SK-N-SH treated with all-trans-retinoic acid at 6 μM for 48 hours (cell line): Measurements from ENCODE around the gene PCDH9.

Experiments
- ATAC-seq: fragments of 200-7000 bp; cut with Tn5 transposase; 3 replicates; pipeline ENCODE4 v1.9.1; 2020; ENCODE audit warnings: mild to moderate bottlenecking, moderate library complexity
- ARNTL ChIP-seq: fragments of 450-650 bp; formaldehyde crosslinking; IDR thresholded peaks from 2 replicates; pipeline ENCODE4 v1.5.0; 2020; ENCODE audit warnings: low read depth, mild to moderate bottlenecking, moderate library complexity, borderline replicate concordance
- BACH2 ChIP-seq: fragments of 250-450 bp; sonication (Bioruptor Pico); IDR thresholded peaks from 2 replicates; pipeline ENCODE4 v1.9.0; 2021; ENCODE audit warnings: mild to moderate bottlenecking, borderline replicate concordance
- CSDC2 ChIP-seq: fragments of 250-450 bp; sonication (Bioruptor Pico); IDR thresholded peaks from 2 replicates; pipeline ENCODE4 v1.5.0; 2020; ENCODE audit warnings: mild to moderate bottlenecking, moderate library complexity
- GLIS3 ChIP-seq: fragments of 250-450 bp; sonication (Bioruptor Pico); IDR thresholded peaks from 2 replicates; pipeline ENCODE4 v1.5.0; 2020; ENCODE audit warnings: mild to moderate bottlenecking, moderate library complexity
- ISL1 ChIP-seq: fragments of 250-450 bp; sonication (Bioruptor Pico); IDR thresholded peaks from 2 replicates; pipeline ENCODE4 v2.1.2; 2022; ENCODE audit warnings: mild to moderate bottlenecking, moderate library complexity
- OSR1 ChIP-seq: fragments of 250-450 bp; sonication (Bioruptor Pico); IDR thresholded peaks from 2 replicates; pipeline ENCODE4 v1.8.0; 2022; ENCODE audit warnings: moderate library complexity, mild to moderate bottlenecking, inconsistent platforms
- POU6F1 ChIP-seq: fragments of 250-450 bp; sonication (Bioruptor Pico); IDR thresholded peaks from 2 replicates; pipeline ENCODE4 v1.8.0; 2021; ENCODE audit warnings: low read depth, mild to moderate bottlenecking, moderate library complexity, borderline replicate concordance
- PPARA ChIP-seq: fragments of 250-450 bp; sonication (Bioruptor Pico); IDR thresholded peaks from 2 replicates; pipeline ENCODE4 v1.5.0; 2020; ENCODE audit warnings: mild to moderate bottlenecking, borderline replicate concordance
- RARB ChIP-seq: fragments of 250-450 bp; sonication (Bioruptor Pico); IDR thresholded peaks from 2 replicates; pipeline ENCODE4 v1.8.0; 2021; ENCODE audit warnings: mild to moderate bottlenecking, moderate library complexity
- SNAI2 ChIP-seq: fragments of 250-450 bp; sonication (Bioruptor Pico); IDR thresholded peaks from 2 replicates; pipeline ENCODE4 v1.5.0; 2020; ENCODE audit warnings: mild to moderate bottlenecking, moderate library complexity
- TCF4 ChIP-seq: fragments of 250-450 bp; sonication (Bioruptor Pico); IDR thresholded peaks from 2 replicates; pipeline ENCODE4 v1.8.0; 2021; ENCODE audit warnings: mild to moderate bottlenecking, moderate library complexity, borderline replicate concordance
- TOX ChIP-seq: fragments of 250-450 bp; sonication (Bioruptor Pico); IDR thresholded peaks from 2 replicates; pipeline ENCODE4 v1.8.0; 2021; ENCODE audit warnings: mild to moderate bottlenecking, moderate library complexity, borderline replicate concordance
- ZC3H10 ChIP-seq: fragments of 250-450 bp; sonication (Bioruptor Pico); IDR thresholded peaks from 2 replicates; pipeline ENCODE4 v1.5.1; 2021; ENCODE audit warnings: mild to moderate bottlenecking, moderate library complexity
- ZFP3 ChIP-seq: fragments of 250-450 bp; sonication (Bioruptor Pico); IDR thresholded peaks from 2 replicates; pipeline ENCODE4 v1.5.0; 2020; ENCODE audit warnings: mild to moderate bottlenecking, moderate library complexity
- ZFP30 ChIP-seq: fragments of 450-650 bp; formaldehyde crosslinking; IDR thresholded peaks from 2 replicates; pipeline ENCODE4 v1.5.0; 2022; ENCODE audit warnings: mild to moderate bottlenecking, moderate library complexity
- ZNF565 ChIP-seq: fragments of 450-650 bp; formaldehyde crosslinking; conservative IDR thresholded peaks from 2 replicates; pipeline ENCODE4 v1.5.0; 2020; ENCODE audit warnings: low read depth, mild to moderate bottlenecking, moderate library complexity
- ZNF70 ChIP-seq: fragments of 450-650 bp; formaldehyde crosslinking; IDR thresholded peaks from 2 replicates; pipeline ENCODE4 v1.5.0; 2020; ENCODE audit warnings: mild to moderate bottlenecking, moderate library complexity
- ZNF8 ChIP-seq: fragments of 450-650 bp; formaldehyde crosslinking; IDR thresholded peaks from 2 replicates; pipeline ENCODE4 v1.5.0; 2020; ENCODE audit warnings: mild to moderate bottlenecking, moderate library complexity
- TF ChIP-seq, protein P1 (sequence below): fragments of 250-450 bp; sonication (Bioruptor Pico); IDR thresholded peaks from 2 replicates; pipeline ENCODE4 v1.5.1; 2021; ENCODE audit warnings: mild to moderate bottlenecking, moderate library complexity
- TF ChIP-seq, protein P2 (sequence below): fragments of 250-450 bp; sonication (Bioruptor Pico); IDR thresholded peaks from 2 replicates; pipeline ENCODE4 v1.8.0; 2020; ENCODE audit warnings: mild to moderate bottlenecking, moderate library complexity, borderline replicate concordance
- TF ChIP-seq, protein P3 (sequence below): fragments of 250-450 bp; sonication (Bioruptor Pico); IDR thresholded peaks from 2 replicates; pipeline ENCODE4 v1.5.1; 2020; ENCODE audit warnings: low read depth, mild to moderate bottlenecking, moderate library complexity
- TF ChIP-seq, protein P4 (sequence below): fragments of 250-450 bp; sonication (Bioruptor Pico); IDR thresholded peaks from 2 replicates; pipeline ENCODE4 v1.5.0; 2020; ENCODE audit warnings: mild to moderate bottlenecking, moderate library complexity

PCDH9 gene

GRCh38 chr13:67077132-67077531 is 153.0 kb downstream of the PCDH9 start:
- no peak for ATAC-seq
- TF ChIP-seq ZC3H10 (CRISPR knock-in tag): no peak
- TF ChIP-seq SNAI2: no peak
- TF ChIP-seq ISL1 (CRISPR knock-in tag): no peak
- no peak for TF ChIP-seq TOX (CRISPR knock-in tag)
- no peak for TF ChIP-seq PPARA (CRISPR knock-in tag)

DNA sequence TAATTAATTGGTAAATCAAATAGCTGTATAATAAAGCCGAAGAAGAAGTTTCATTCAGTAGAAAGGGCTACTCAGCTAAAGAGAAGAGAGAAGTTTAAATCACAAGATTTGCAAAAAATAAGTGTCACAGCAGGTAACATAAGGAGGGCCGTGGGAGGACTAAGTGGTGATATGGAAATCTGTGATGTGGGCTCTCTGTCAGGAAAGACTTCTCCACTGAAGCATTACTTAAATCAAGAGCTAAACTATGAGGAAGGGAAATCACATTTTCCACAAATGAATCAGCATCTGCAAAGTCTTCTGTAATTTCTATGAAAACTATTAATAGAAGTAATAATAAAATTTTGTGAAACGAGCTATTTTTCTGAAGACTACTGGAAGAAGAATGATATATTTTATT is 153.8 kb downstream of the PCDH9 start:
- ATAC-seq: no peak
- no peak for TF ChIP-seq TOX (CRISPR knock-in tag)
- TF ChIP-seq ZFP3 (CRISPR knock-in tag): no peak
- TF ChIP-seq GLIS3: no peak
- no peak for TF ChIP-seq RARB (CRISPR knock-in tag)
- no peak for TF ChIP-seq ZC3H10 (CRISPR knock-in tag)
- TF ChIP-seq, protein P1, sequence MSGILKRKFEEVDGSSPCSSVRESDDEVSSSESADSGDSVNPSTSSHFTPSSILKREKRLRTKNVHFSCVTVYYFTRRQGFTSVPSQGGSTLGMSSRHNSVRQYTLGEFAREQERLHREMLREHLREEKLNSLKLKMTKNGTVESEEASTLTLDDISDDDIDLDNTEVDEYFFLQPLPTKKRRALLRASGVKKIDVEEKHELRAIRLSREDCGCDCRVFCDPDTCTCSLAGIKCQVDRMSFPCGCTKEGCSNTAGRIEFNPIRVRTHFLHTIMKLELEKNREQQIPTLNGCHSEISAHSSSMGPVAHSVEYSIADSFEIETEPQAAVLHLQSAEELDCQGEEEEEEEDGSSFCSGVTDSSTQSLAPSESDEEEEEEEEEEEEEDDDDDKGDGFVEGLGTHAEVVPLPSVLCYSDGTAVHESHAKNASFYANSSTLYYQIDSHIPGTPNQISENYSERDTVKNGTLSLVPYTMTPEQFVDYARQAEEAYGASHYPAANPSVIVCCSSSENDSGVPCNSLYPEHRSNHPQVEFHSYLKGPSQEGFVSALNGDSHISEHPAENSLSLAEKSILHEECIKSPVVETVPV (CRISPR knock-in tag): no peak

DNA sequence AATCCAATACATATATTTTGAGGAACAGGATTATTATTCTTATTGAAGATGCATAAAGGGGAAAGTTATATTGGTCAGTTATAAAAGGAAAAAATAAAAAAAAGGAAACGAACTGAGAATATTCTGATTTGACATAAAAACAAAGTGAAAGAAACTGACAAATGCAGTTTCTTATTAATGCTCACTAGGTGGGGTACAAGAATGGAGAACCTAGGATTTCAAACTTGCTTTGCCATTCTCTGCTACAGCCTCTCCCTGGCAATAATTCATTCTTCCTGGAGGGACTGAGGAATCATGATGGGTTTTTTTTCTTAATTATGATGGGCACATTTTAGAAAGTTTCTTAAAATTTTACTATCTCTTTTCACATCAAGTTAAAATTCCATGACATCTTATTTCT is 154.9 kb downstream of the PCDH9 start:
- TF ChIP-seq ZNF565 (CRISPR knock-in tag) (no peak), BACH2 (CRISPR knock-in tag) (no peak), ZNF8 (CRISPR knock-in tag) (no peak), RARB (CRISPR knock-in tag) (no peak), ZNF70 (CRISPR knock-in tag) (no peak), SNAI2 (no peak), ZFP3 (CRISPR knock-in tag) (no peak), TCF4 (CRISPR knock-in tag) (no peak), GLIS3 (no peak), ZFP30 (CRISPR knock-in tag) (no peak), OSR1 (no peak), ISL1 (CRISPR knock-in tag) (no peak), CSDC2 (CRISPR knock-in tag) (no peak), TOX (CRISPR knock-in tag) (no peak)
- TF ChIP-seq, protein P1 (CRISPR knock-in tag): no peak
- ATAC-seq: 0 out of 3 replicates have a peak, but pooled peaks have one; percentile 42

DNA sequence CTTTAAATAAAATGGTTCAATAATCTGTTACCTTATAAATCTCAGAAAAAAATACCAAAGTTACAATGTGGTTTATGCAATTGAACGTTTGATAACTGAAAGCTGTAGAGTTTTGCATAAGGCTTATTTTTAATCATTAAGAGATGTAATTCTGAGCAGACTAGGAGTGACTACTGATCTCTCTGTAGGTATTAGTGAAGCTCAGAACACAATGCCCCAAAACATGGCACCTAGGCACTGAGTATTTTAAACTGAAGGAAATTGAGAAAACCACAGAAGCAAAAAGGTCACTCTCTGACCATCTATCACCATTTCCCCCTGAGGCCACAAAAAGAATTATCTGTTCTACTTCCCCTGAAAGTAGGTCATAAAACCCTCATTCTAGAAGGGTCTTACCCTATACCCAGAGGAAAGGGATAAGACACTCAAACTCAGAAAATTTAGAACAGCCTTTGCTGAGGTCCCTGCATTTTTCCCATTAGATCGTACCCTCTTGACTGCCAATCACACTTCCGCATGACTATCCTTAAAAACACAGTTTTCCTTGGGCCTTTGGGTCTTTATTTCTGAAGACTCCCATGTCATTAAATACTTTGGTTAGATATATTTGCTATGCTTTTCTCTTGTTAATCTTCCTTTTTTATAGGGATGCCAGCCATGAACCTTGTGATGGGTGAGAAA is 158.1 kb downstream of the PCDH9 start:
- no peak for ATAC-seq
- TF ChIP-seq OSR1 (no peak), ZFP30 (CRISPR knock-in tag) (no peak), ZC3H10 (CRISPR knock-in tag) (no peak), GLIS3 (no peak), PPARA (CRISPR knock-in tag) (no peak), POU6F1 (CRISPR knock-in tag) (no peak), ZNF8 (CRISPR knock-in tag) (no peak), ARNTL (CRISPR knock-in tag) (no peak), RARB (CRISPR knock-in tag) (no peak), ISL1 (CRISPR knock-in tag) (no peak), ZNF70 (CRISPR knock-in tag) (no peak), SNAI2 (no peak), BACH2 (CRISPR knock-in tag) (no peak), ZNF565 (CRISPR knock-in tag) (no peak)
- TF ChIP-seq, protein P2, sequence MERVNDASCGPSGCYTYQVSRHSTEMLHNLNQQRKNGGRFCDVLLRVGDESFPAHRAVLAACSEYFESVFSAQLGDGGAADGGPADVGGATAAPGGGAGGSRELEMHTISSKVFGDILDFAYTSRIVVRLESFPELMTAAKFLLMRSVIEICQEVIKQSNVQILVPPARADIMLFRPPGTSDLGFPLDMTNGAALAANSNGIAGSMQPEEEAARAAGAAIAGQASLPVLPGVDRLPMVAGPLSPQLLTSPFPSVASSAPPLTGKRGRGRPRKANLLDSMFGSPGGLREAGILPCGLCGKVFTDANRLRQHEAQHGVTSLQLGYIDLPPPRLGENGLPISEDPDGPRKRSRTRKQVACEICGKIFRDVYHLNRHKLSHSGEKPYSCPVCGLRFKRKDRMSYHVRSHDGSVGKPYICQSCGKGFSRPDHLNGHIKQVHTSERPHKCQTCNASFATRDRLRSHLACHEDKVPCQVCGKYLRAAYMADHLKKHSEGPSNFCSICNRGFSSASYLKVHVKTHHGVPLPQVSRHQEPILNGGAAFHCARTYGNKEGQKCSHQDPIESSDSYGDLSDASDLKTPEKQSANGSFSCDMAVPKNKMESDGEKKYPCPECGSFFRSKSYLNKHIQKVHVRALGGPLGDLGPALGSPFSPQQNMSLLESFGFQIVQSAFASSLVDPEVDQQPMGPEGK: no peak
- TF ChIP-seq, protein P1 (CRISPR knock-in tag): no peak
- TF ChIP-seq, protein P3, sequence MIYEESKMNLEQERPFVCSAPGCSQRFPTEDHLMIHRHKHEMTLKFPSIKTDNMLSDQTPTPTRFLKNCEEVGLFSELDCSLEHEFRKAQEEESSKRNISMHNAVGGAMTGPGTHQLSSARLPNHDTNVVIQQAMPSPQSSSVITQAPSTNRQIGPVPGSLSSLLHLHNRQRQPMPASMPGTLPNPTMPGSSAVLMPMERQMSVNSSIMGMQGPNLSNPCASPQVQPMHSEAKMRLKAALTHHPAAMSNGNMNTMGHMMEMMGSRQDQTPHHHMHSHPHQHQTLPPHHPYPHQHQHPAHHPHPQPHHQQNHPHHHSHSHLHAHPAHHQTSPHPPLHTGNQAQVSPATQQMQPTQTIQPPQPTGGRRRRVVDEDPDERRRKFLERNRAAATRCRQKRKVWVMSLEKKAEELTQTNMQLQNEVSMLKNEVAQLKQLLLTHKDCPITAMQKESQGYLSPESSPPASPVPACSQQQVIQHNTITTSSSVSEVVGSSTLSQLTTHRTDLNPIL (CRISPR knock-in tag): no peak
- TF ChIP-seq, protein P4, sequence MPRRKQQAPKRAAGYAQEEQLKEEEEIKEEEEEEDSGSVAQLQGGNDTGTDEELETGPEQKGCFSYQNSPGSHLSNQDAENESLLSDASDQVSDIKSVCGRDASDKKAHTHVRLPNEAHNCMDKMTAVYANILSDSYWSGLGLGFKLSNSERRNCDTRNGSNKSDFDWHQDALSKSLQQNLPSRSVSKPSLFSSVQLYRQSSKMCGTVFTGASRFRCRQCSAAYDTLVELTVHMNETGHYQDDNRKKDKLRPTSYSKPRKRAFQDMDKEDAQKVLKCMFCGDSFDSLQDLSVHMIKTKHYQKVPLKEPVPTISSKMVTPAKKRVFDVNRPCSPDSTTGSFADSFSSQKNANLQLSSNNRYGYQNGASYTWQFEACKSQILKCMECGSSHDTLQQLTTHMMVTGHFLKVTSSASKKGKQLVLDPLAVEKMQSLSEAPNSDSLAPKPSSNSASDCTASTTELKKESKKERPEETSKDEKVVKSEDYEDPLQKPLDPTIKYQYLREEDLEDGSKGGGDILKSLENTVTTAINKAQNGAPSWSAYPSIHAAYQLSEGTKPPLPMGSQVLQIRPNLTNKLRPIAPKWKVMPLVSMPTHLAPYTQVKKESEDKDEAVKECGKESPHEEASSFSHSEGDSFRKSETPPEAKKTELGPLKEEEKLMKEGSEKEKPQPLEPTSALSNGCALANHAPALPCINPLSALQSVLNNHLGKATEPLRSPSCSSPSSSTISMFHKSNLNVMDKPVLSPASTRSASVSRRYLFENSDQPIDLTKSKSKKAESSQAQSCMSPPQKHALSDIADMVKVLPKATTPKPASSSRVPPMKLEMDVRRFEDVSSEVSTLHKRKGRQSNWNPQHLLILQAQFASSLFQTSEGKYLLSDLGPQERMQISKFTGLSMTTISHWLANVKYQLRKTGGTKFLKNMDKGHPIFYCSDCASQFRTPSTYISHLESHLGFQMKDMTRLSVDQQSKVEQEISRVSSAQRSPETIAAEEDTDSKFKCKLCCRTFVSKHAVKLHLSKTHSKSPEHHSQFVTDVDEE (CRISPR knock-in tag): no peak
